A549 treated with dexamethasone at 1 μM for 4 hours (cell line): ENCODE measurements around the gene CCNG1. TPM values are rescaled to one million over a fixed set of nuclear protein-coding genes. Genes with fewer than 3 reads are reported as not detected.

Experiments
- total RNA-seq: library from RNA; stranded (reverse); fragments of 200-300 nt; extraction: Qiagen RNA extraction; gene quantifications from 5 replicates; pipeline ENCODE4 v1.2.3, GENCODE V29; 2022

Gene CCNG1, protein sequence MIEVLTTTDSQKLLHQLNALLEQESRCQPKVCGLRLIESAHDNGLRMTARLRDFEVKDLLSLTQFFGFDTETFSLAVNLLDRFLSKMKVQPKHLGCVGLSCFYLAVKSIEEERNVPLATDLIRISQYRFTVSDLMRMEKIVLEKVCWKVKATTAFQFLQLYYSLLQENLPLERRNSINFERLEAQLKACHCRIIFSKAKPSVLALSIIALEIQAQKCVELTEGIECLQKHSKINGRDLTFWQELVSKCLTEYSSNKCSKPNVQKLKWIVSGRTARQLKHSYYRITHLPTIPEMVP
- 57.3 to 65.7 TPM (median 58.5 TPM) in 5 replicates for total RNA-seq

DNA sequence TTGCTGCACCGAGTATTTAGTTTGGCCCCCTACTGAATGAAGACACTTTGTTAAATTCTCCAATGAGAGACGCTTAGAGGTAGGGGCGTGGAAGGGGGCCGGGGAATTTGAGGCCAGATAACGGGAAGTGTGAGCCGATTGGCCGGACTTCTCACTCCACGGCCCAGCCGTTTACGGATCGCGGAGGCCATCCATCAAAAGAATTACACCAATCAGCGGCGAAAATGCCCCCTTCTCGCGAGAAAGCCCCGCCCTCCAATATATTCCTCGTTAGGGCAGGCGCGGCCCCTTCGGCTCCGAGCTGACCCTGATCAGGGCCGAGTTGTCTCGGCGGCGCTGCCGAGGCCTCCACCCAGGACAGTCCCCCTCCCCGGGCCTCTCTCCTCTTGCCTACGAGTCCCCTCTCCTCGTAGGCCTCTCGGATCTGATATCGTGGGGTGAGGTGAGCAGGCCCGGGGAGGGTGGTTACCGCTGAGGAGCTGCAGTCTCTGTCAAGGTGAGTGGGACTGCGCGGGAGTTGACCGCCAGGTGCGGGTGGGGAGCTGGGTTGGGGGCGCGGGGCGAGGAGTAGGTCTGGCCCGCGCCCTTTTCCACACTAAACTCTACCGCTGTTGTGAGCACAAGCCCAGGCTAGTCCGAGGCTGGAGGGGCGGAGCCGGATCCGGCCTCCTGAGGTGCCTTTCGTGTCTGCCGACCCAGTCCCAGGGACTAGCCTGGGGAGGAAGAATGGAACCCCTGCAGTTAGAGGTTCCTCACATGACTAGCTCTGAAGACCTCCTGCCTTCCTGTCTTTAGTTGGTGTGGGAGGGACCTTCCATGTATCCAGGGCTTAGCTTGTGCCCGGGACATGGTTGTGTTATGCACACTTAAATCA, at the start of gene CCNG1:
Gene CCNG1, plus strand, starts transcription at position 287 of the 874 bp plus-strand sequence. CDS start 1,662 bp downstream, outside the sequence.

DNA sequence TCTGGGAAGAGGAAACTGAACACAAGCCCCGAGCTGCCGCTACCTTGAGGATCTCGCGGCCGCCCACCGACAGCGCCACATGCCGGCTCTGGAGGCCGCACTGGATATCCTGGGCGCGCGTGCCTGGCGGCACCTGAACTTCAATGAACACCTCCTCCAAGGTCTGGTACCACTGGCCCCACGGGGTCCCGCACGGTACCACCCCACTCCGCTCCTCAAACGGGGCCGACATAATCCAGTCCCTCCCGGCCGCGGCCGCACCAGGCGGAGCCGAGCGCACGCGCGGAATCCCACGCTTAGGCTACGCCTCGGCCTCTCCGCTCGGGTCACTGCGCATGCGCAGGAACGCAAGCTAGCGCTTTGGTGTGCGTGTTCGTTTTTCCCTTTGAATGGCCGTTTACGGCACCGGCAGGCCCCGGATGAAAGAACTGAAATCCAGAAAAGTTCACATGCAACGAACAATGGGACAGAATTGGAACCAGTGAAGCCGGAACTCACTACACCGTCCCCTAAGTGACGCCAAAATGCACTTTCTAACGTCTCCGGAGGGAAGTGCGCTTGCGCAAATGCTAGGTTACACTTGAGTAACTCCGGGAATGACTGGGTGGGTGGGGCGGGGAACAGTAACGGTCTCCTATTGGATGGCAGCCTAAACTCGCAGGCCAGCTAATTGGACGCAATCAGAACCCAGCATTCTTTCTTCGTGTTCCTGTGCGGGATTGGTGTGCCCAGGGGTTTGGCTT, 22.6 kb downstream of the CCNG1 start, which contains the start of gene NUDCD2:
Gene NUDCD2, minus strand, starts transcription at position 284 of the 743 bp plus-strand sequence. Its CDS starts 52 bp downstream, at position 232.

DNA sequence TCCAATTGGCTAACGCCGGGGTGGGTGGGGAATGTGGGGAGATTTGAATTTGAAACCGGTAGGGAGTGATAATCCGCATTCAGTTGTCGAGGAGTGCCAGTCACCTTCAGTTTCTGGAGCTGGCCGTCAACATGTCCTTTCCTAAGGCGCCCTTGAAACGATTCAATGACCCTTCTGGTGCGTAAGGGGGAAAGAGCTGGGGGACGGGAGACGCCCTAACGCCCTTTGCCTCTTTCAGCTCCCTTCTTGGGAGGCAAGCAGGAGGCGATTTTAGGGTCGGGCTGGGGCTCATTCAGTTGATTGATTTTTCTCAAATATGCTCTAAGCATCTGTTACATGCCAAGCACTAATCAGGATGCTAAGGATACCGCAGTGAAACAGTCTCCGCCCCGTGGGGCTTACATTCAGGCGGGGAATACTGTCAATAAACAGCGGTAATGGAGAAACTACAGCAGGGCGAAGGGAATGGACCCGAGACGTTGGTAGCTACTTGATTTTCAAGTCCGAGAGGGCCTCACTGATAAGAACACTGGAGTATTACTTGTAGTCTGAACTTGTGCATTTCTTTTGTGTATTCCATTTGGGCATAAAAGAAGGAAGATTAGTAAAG, 23.3 kb downstream of the CCNG1 start, which contains the start of gene HMMR:
Gene HMMR, plus strand, starts transcription at position 71 of the 610 bp plus-strand sequence. Its CDS starts 61 bp downstream, at position 132.

Other genes with a start within 250 kb of the CCNG1 start
- gene NUDCD2, start 22.5 kb downstream of the CCNG1 start, total RNA-seq = 30.8 to 33.3 TPM (median 31.9 TPM) in 5 replicates
- 22.8 to 29.3 TPM (median 26.1 TPM) in 5 replicates for gene HMMR, start 23.0 kb downstream of the CCNG1 start, total RNA-seq
- gene MAT2B, start 68.0 kb downstream of the CCNG1 start, total RNA-seq = 37.4 to 45.1 TPM (median 41.0 TPM) in 5 replicates